ENCODE data around the gene TMPRSS11D.

TMPRSS11D gene

DNA sequence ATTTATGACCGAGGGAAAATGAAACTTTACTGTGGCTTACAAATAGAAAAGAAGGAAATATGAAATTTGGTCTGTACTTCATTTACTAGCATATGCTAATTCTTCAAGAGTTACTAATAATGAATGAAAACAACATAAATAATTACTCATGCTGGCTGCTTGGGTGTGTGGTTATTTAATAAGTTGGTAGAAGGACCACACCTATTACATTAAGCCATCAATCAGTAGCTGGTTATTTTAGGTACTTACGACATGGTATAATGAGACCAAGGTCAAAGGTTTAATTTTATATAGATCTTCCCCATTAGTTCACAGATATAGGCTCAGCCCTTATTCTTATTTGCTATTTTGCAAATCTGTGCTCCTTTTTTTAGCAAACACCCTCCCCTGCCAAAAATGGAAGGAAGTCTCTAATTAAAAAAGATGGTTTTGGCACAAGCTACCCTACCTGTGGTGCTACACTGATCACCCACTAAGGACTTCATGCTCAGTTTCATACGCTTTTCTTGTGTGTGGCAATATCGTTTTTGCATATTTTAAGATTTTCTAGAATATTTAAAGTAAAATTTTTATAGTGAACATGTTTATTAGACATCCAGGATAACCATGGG, 14.1 kb downstream of the TMPRSS11D start:
- TF ChIP-seq NFIC (IDR thresholded peaks at IDR 0.05) (no peak), RAD21 (IDR thresholded peaks at IDR 0.05; ENCODE audit: low read depth) (no peak), FOXM1 (IDR thresholded peaks at IDR 0.05; ENCODE audit: borderline replicate concordance, low read depth) (no peak), YY1 (IDR thresholded peaks at IDR 0.05; ENCODE audit: low read depth) (no peak)
- TF ChIP-seq, protein P1, sequence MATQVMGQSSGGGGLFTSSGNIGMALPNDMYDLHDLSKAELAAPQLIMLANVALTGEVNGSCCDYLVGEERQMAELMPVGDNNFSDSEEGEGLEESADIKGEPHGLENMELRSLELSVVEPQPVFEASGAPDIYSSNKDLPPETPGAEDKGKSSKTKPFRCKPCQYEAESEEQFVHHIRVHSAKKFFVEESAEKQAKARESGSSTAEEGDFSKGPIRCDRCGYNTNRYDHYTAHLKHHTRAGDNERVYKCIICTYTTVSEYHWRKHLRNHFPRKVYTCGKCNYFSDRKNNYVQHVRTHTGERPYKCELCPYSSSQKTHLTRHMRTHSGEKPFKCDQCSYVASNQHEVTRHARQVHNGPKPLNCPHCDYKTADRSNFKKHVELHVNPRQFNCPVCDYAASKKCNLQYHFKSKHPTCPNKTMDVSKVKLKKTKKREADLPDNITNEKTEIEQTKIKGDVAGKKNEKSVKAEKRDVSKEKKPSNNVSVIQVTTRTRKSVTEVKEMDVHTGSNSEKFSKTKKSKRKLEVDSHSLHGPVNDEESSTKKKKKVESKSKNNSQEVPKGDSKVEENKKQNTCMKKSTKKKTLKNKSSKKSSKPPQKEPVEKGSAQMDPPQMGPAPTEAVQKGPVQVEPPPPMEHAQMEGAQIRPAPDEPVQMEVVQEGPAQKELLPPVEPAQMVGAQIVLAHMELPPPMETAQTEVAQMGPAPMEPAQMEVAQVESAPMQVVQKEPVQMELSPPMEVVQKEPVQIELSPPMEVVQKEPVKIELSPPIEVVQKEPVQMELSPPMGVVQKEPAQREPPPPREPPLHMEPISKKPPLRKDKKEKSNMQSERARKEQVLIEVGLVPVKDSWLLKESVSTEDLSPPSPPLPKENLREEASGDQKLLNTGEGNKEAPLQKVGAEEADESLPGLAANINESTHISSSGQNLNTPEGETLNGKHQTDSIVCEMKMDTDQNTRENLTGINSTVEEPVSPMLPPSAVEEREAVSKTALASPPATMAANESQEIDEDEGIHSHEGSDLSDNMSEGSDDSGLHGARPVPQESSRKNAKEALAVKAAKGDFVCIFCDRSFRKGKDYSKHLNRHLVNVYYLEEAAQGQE (IDR thresholded peaks at IDR 0.05; ENCODE audit: low read depth): no peak

DNA sequence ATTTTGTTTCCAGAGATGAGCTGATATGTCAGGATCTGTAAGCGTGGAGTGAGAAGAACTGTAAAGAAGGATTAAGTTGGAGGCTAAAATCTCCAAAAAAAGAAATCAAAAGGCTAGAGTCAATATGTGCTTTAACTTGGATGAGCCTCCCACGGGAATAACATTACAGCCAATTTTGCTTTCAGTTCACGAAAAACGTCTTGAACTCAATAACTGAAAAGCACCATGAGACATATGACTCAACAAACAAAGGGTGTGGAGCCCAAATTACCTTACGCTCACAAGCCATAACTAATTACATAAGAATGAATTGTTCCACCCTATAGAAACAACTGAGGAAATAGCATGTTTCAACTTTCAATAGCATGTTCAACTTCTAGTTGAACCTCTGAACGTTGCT, 22.3 kb downstream of the TMPRSS11D start:
- TF ChIP-seq, protein P2, sequence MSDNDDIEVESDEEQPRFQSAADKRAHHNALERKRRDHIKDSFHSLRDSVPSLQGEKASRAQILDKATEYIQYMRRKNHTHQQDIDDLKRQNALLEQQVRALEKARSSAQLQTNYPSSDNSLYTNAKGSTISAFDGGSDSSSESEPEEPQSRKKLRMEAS (IDR thresholded peaks at IDR 0.05): no peak
- TF ChIP-seq, protein P3, sequence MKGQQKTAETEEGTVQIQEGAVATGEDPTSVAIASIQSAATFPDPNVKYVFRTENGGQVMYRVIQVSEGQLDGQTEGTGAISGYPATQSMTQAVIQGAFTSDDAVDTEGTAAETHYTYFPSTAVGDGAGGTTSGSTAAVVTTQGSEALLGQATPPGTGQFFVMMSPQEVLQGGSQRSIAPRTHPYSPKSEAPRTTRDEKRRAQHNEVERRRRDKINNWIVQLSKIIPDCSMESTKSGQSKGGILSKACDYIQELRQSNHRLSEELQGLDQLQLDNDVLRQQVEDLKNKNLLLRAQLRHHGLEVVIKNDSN (IDR thresholded peaks at IDR 0.05): no peak
- TF ChIP-seq TAF1 (IDR thresholded peaks at IDR 0.05; ENCODE audit: low read depth): no peak
- TF ChIP-seq FOXM1 (IDR thresholded peaks at IDR 0.05; ENCODE audit: borderline replicate concordance, low read depth): no peak
- no peak for TF ChIP-seq RAD21 (IDR thresholded peaks at IDR 0.05; ENCODE audit: low read depth)
- no peak for TF ChIP-seq ZBTB7A (IDR thresholded peaks at IDR 0.05; ENCODE audit: low read depth)
- no peak for TF ChIP-seq CREB1 (IDR thresholded peaks at IDR 0.05; ENCODE audit: low read depth)
- TF ChIP-seq, protein P1 (IDR thresholded peaks at IDR 0.05; ENCODE audit: low read depth): no peak
- TF ChIP-seq EP300 (IDR thresholded peaks at IDR 0.05; ENCODE audit: borderline replicate concordance): no peak
- TF ChIP-seq EGR1 (IDR thresholded peaks at IDR 0.05): no peak
- no peak for TF ChIP-seq NFIC (IDR thresholded peaks at IDR 0.05)
- TF ChIP-seq CEBPB (IDR thresholded peaks at IDR 0.05): no peak
- TF ChIP-seq TCF12 (IDR thresholded peaks at IDR 0.05; ENCODE audit: low read depth): no peak
- no peak for TF ChIP-seq TEAD4 (IDR thresholded peaks at IDR 0.05)
- no peak for TF ChIP-seq YY1 (IDR thresholded peaks at IDR 0.05; ENCODE audit: low read depth)

DNA sequence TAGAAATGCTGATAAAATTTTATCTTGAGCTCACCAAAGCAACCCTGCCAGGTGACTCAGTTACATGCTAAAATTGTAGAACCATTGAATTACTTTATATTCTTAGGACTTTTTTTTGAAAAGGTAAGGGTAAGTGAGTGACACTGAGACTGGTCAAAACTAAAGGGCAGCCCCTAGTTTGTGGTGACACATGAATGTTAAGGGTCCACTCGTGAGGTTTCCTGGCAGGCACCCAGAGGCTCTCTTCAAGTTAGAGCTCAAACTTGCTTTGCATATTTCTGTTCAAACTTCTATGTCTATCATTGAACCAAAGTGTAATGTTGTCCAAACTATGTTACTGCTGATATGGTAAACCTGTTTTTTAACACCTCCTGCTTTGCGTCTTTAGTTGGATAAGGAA, 30.5 kb downstream of the TMPRSS11D start:
- TF ChIP-seq TEAD4 (IDR thresholded peaks at IDR 0.05) (no peak), CREB1 (IDR thresholded peaks at IDR 0.05; ENCODE audit: low read depth) (no peak), RAD21 (IDR thresholded peaks at IDR 0.05; ENCODE audit: low read depth) (no peak)

DNA sequence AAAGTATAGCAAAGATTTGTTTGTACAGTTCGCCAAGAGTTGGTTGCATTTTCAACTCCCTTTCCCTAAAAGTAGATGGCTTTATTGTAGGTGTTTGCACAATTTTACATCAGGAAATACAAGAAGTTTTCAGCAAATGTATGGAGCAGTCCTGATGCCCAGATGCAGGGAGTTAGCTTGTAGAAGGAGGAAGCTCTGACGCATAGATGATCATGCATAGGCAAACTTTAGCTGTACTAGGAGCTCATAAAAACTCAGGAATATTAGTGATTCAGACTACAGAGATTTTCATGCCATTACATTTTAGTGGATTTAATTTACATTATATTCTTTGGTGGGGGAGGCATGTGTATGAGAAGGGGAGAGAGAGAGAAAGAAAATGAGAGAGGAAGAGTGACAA, 62.9 kb downstream of the TMPRSS11D start:
- TF ChIP-seq EGR1 (IDR thresholded peaks at IDR 0.05): no peak
- TF ChIP-seq, protein P1 (IDR thresholded peaks at IDR 0.05; ENCODE audit: low read depth): no peak
- no peak for TF ChIP-seq FOXM1 (IDR thresholded peaks at IDR 0.05; ENCODE audit: borderline replicate concordance, low read depth)
- no peak for TF ChIP-seq TAF1 (IDR thresholded peaks at IDR 0.05; ENCODE audit: low read depth)
- TF ChIP-seq, protein P3 (IDR thresholded peaks at IDR 0.05): no peak
- TF ChIP-seq YY1 (IDR thresholded peaks at IDR 0.05; ENCODE audit: low read depth): no peak
- no peak for TF ChIP-seq EP300 (IDR thresholded peaks at IDR 0.05; ENCODE audit: borderline replicate concordance)
- no peak for TF ChIP-seq RAD21 (IDR thresholded peaks at IDR 0.05; ENCODE audit: low read depth)
- TF ChIP-seq CREB1 (IDR thresholded peaks at IDR 0.05; ENCODE audit: low read depth): no peak

DNA sequence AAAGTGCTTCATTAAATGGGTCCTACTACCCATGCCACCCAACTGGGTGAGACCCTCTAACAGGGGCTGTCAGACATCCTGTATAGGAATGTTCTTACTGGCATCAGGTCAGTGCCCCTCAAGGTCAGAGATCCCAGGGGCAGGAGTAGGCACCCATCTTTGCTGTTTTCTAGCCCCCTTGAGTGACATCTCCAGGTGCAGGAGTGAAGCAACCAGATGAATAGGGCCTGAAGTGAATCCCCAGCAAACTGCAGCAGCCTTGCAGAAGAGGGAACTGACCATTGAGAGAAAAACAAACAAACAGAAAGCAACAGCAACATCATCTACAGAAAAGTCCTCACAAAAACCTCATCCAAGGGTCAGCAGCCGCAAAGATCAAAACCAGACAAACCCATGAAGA, 73.8 kb downstream of the TMPRSS11D start:
- no peak for TF ChIP-seq TAF1 (IDR thresholded peaks at IDR 0.05; ENCODE audit: low read depth)
- TF ChIP-seq, protein P1 (IDR thresholded peaks at IDR 0.05; ENCODE audit: low read depth): no peak
- TF ChIP-seq, protein P2 (IDR thresholded peaks at IDR 0.05): no peak
- TF ChIP-seq TEAD4 (IDR thresholded peaks at IDR 0.05): no peak
- TF ChIP-seq CEBPB (IDR thresholded peaks at IDR 0.05): no peak
- no peak for TF ChIP-seq EP300 (IDR thresholded peaks at IDR 0.05; ENCODE audit: borderline replicate concordance)
- TF ChIP-seq NFIC (IDR thresholded peaks at IDR 0.05): no peak
- TF ChIP-seq, protein P3 (IDR thresholded peaks at IDR 0.05): no peak
- TF ChIP-seq FOXM1 (IDR thresholded peaks at IDR 0.05; ENCODE audit: borderline replicate concordance, low read depth): no peak
- no peak for TF ChIP-seq CREB1 (IDR thresholded peaks at IDR 0.05; ENCODE audit: low read depth)
- TF ChIP-seq EGR1 (IDR thresholded peaks at IDR 0.05): no peak
